HuH-7 (cell line): ENCODE data around the gene LDLRAD3.
"Not testable (repeated sequence)": the region's sequence is repeated elsewhere in the genome, so short reads cannot be mapped to it uniquely, and the experiment has no call there.

Experiments used
- DNase-seq: peaks from one replicate; pipeline ENCODE4 v3.0.0; 2011; ENCODE audit warnings: low spot score

LDLRAD3 gene

GRCh38 chr11:36019722-36020121, 75.9 kb downstream of the LDLRAD3 start:
- DNase-seq, result no peak

GRCh38 chr11:36022882-36023281, 79.0 kb downstream of the LDLRAD3 start:
- DNase-seq, result no peak

GRCh38 chr11:36023922-36024321, 80.1 kb downstream of the LDLRAD3 start:
- no peak for DNase-seq

GRCh38 chr11:36024716-36025115, 80.9 kb downstream of the LDLRAD3 start:
- no peak for DNase-seq

- DNase-seq, result no peak
Measured at GRCh38 chr11:36026315-36026968, 82.6 kb downstream of the LDLRAD3 start.

GRCh38 chr11:36027731-36028130, 83.9 kb downstream of the LDLRAD3 start:
- no peak for DNase-seq

- no peak for DNase-seq
Measured at GRCh38 chr11:36029616-36030015, 85.8 kb downstream of the LDLRAD3 start.

- no peak for DNase-seq
Measured at GRCh38 chr11:36030731-36031281, 86.9 kb downstream of the LDLRAD3 start.

GRCh38 chr11:36033082-36033751, 89.4 kb downstream of the LDLRAD3 start:
- no peak for DNase-seq

GRCh38 chr11:36033936-36034335, 90.1 kb downstream of the LDLRAD3 start:
- no peak for DNase-seq

GRCh38 chr11:36034551-36035331, 90.9 kb downstream of the LDLRAD3 start:
- DNase-seq, result no peak

GRCh38 chr11:36035454-36035853, 91.6 kb downstream of the LDLRAD3 start:
- DNase-seq, result no peak

- DNase-seq, result no peak
Measured at GRCh38 chr11:36035999-36036398, 92.1 kb downstream of the LDLRAD3 start.

- no peak for DNase-seq
Measured at GRCh38 chr11:36037031-36037430, 93.2 kb downstream of the LDLRAD3 start.

GRCh38 chr11:36038541-36038940, 94.7 kb downstream of the LDLRAD3 start:
- DNase-seq, result no peak

GRCh38 chr11:36039471-36039870, 95.6 kb downstream of the LDLRAD3 start:
- DNase-seq, result no peak

GRCh38 chr11:36041988-36042611, 98.2 kb downstream of the LDLRAD3 start:
- no peak for DNase-seq

- DNase-seq, result no peak
Measured at GRCh38 chr11:36044636-36045035, 100.8 kb downstream of the LDLRAD3 start.

- not testable (repeated sequence) for DNase-seq
Measured at GRCh38 chr11:36045945-36046344, 102.1 kb downstream of the LDLRAD3 start.

- DNase-seq, result no peak
Measured at GRCh38 chr11:36046932-36047331, 103.1 kb downstream of the LDLRAD3 start.

- no peak for DNase-seq
Measured at GRCh38 chr11:36047344-36047743, 103.5 kb downstream of the LDLRAD3 start.
